GM21619 (cell line): Measurements from ENCODE around the gene MAML2.

Source experiments
- ATAC-seq: cut with Tn5 transposase; IDR thresholded peaks from one replicate; pipeline ENCODE4 v1.9.1; 2021; ENCODE audit not compliant: unreplicated experiment

The MAML2 gene

GRCh38 chr11:95996621-95997235, 346.3 kb downstream of the MAML2 start:
- ATAC-seq = no peak

- no peak for ATAC-seq
Measured at GRCh38 chr11:95994329-95994728, 348.7 kb downstream of the MAML2 start.

- no peak for ATAC-seq
Measured at GRCh38 chr11:95993438-95994298, 349.3 kb downstream of the MAML2 start.

GRCh38 chr11:95991545-95991944, 351.4 kb downstream of the MAML2 start:
- ATAC-seq = no peak

GRCh38 chr11:95991101-95991500, 351.9 kb downstream of the MAML2 start:
- no peak for ATAC-seq

- ATAC-seq = no peak
Measured at GRCh38 chr11:95989780-95990179, 353.2 kb downstream of the MAML2 start.

- ATAC-seq = no peak
Measured at GRCh38 chr11:95989076-95989605, 353.9 kb downstream of the MAML2 start.

- no peak for ATAC-seq
Measured at GRCh38 chr11:95985174-95985808, 357.7 kb downstream of the MAML2 start.

GRCh38 chr11:95984072-95984471, 358.9 kb downstream of the MAML2 start:
- no peak for ATAC-seq

- no peak for ATAC-seq
Measured at GRCh38 chr11:95977534-95978174, 365.3 kb downstream of the MAML2 start.

GRCh38 chr11:95976550-95976949, 366.4 kb downstream of the MAML2 start:
- ATAC-seq = no peak

- ATAC-seq = no peak
Measured at GRCh38 chr11:95975343-95975742, 367.7 kb downstream of the MAML2 start.

GRCh38 chr11:95972060-95972459, 370.9 kb downstream of the MAML2 start:
- no peak for ATAC-seq

GRCh38 chr11:95968585-95968984, 374.4 kb downstream of the MAML2 start:
- no peak for ATAC-seq

GRCh38 chr11:95964281-95964680, 378.7 kb downstream of the MAML2 start:
- no peak for ATAC-seq

- no peak for ATAC-seq
Measured at GRCh38 chr11:95961758-95962157, 381.2 kb downstream of the MAML2 start.

GRCh38 chr11:95950905-95951304, 392.1 kb downstream of the MAML2 start:
- no peak for ATAC-seq

- no peak for ATAC-seq
Measured at GRCh38 chr11:95948637-95949036, 394.4 kb downstream of the MAML2 start.

GRCh38 chr11:95944623-95945022, 398.4 kb downstream of the MAML2 start:
- ATAC-seq = no peak

- no peak for ATAC-seq
Measured at GRCh38 chr11:95943546-95943945, 399.4 kb downstream of the MAML2 start.

GRCh38 chr11:95939091-95939490, 403.9 kb downstream of the MAML2 start:
- ATAC-seq = no peak
